ENCODE data around the gene CYFIP1. TPM values are rescaled to one million over a fixed set of nuclear protein-coding genes. Genes with fewer than 3 reads are reported as not detected.

CYFIP1 gene
- total RNA-seq, 1 donor = 108 TPM

DNA sequence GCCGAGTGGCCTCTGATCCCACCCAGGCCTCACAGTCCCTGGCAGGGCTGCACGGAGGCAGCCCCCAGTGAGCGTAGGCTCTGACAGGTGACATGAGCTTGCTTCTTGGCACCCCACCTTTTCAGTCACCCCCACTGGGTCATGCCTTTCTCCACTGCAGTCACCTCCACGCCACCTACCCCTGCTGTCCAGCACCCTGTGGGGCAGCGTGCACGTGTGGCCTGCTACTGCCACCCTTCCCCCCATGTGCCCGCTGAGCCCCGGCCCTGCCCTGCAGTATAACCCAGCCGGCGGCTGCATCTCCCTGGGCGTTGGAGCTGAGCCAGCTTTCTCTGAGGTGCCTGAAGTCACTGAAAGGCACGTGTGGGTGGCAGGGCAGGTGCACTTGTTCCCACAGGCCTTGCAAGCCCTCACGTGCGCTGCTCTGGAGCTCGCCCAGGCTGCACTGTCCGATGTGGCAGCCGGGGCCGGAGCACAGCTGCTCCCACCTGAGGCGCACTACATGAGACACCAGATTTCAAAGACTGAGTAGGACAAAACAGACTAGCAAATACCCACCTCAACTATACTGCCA lies 76.1 kb downstream of the CYFIP1 start:
- TF ChIP-seq CTCF (IDR thresholded peaks at IDR 0.05; ENCODE audit: insufficient read depth, low read depth, low read length) = no peak
- DNase-seq (ENCODE audit: low read depth) = no peak
- no peak overlapping the region for H3K4me3 ChIP-seq (ENCODE audit: low read depth, low read length)

GRCh38 chr15:22903427-22903826 lies 76.7 kb downstream of the CYFIP1 start:
- no peak for DNase-seq (ENCODE audit: low read depth)
- TF ChIP-seq CTCF (IDR thresholded peaks at IDR 0.05; ENCODE audit: insufficient read depth, low read depth, low read length) = no peak
- H3K4me3 ChIP-seq (ENCODE audit: low read depth, low read length) = no peak overlapping the region

- TF ChIP-seq CTCF (IDR thresholded peaks at IDR 0.05; ENCODE audit: insufficient read depth, low read depth, low read length) = no peak
- DNase-seq (ENCODE audit: low read depth) = no peak
- H3K4me3 ChIP-seq (ENCODE audit: low read depth, low read length) = no peak overlapping the region
Measured at GRCh38 chr15:22902981-22903380, 77.2 kb downstream of the CYFIP1 start.

DNA sequence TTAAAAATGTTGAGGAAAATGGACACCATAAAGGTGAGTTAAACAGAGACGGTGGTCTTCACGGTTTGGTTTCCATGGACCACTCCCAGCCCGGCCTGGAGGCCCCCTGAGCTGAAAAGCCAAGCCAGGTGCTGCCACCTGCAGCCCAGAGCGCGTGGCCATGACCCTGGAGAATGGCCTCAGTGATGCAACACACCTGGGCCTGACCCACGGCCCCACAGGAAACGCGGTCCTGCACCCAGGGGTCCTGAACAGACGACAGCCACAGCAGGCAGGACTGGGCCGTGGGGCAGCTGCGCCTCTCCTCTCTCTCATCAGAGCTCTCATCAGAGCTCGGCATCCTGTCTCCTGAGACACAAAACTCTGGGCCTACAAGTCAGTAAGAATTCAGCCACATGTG lies 77.6 kb downstream of the CYFIP1 start:
- TF ChIP-seq CTCF (IDR thresholded peaks at IDR 0.05; ENCODE audit: insufficient read depth, low read depth, low read length) = no peak
- H3K4me3 ChIP-seq (ENCODE audit: low read depth, low read length) = no peak overlapping the region
- DNase-seq (ENCODE audit: low read depth) = no peak

DNA sequence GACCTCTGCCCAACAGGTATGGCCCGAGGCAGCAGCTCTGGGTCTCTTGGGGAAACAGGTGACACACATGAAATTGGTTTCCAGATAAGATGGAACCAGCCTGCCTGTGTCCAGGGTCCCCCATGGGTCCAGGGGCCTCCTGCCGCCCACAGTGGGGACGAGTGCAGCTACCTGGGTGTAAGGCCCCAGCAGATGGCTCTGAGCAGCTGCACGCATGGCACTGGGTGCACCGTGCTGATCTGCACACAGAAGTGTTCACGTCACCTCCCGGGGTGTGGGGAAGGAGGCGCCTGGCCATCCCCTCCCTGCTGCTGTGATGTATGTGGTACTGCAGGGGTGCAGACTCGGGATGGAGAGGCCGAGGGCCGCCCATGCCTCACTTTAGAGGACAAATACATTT lies 78.1 kb downstream of the CYFIP1 start:
- no peak for DNase-seq (ENCODE audit: low read depth)
- no peak overlapping the region for H3K4me3 ChIP-seq (ENCODE audit: low read depth, low read length)
- no peak for TF ChIP-seq CTCF (IDR thresholded peaks at IDR 0.05; ENCODE audit: insufficient read depth, low read depth, low read length)

DNA sequence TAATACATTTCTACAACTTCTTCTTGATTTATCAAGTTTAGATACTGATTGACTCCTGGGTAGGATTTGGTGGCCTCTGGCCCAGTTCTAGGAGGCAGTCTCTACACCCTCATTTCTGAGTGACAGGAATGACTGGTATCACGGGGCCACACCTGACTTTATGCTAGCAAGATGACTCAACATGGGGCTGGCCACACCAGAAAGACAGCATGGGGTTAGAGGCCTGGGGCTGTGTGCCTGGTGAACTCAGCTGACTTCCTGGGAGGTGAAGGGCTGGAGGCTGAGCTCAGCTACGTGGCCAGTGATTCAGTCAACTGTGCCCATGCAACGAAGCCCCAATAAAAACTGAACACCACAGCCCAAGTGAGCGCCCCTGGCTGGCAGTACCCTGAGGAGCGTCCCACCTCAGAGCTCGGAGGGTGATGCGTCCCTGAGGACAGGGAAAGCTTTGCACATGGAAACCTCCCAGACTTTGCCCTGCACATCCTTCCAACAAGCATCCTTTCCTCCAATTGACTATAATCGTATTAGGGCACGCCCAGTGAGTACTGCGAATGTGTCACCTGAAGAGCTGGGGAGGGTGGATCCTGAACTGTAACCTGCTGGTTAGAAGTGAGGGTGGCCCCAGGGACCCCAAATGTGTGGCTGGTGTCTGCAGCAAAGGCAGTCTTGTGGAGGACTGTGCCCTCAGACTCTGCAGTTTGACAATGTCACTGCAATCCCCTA lies 84.5 kb downstream of the CYFIP1 start:
- H3K4me3 ChIP-seq (ENCODE audit: low read depth, low read length) = no peak overlapping the region
- DNase-seq (ENCODE audit: low read depth) = peak; percentile 54
- TF ChIP-seq CTCF (IDR thresholded peaks at IDR 0.05; ENCODE audit: insufficient read depth, low read depth, low read length) = no peak
